Neuronal stem cell (in vitro differentiated cells): ENCODE measurements around the gene IGDCC3.

ENCODE experiments used
- DNase-seq: peaks from one replicate; pipeline ENCODE4 v3.0.0-alpha.2; 2013; ENCODE audit warnings: low spot score
- H2AFZ ChIP-seq: one replicate; pipeline ENCODE4 v1.6.1; 2013; ENCODE audit warnings: mild to moderate bottlenecking, low read length, inconsistent platforms
- H2AK5ac ChIP-seq: 2 replicates; pipeline ENCODE4 v1.6.1; 2013; ENCODE audit warnings: low read depth, mild to moderate bottlenecking, inconsistent platforms, low read length, moderate library complexity, mixed read lengths
- H2BK120ac ChIP-seq: 2 replicates; pipeline ENCODE4 v1.6.1; 2013; ENCODE audit warnings: low read depth, mild to moderate bottlenecking, inconsistent platforms, low read length, moderate library complexity, mixed read lengths
- H2BK12ac ChIP-seq: one replicate; pipeline ENCODE4 v1.6.1; 2013; ENCODE audit warnings: low read length, inconsistent platforms
- H2BK15ac ChIP-seq: 2 replicates; pipeline ENCODE4 v1.6.1; 2013; ENCODE audit warnings: mild to moderate bottlenecking, low read length, inconsistent platforms, mixed read lengths
- H2BK5ac ChIP-seq: one replicate; pipeline ENCODE4 v1.6.1; 2013; ENCODE audit warnings: inconsistent platforms, mild to moderate bottlenecking, low read length, moderate library complexity
- H3K14ac ChIP-seq: one replicate; pipeline ENCODE4 v1.6.1; 2013; ENCODE audit warnings: low read length, inconsistent platforms
- H3K18ac ChIP-seq: 2 replicates; pipeline ENCODE4 v1.6.1; 2013; ENCODE audit warnings: low read length, inconsistent platforms
- H3K23ac ChIP-seq: 2 replicates; pipeline ENCODE4 v1.6.1; 2013; ENCODE audit warnings: low read depth, mild to moderate bottlenecking, mixed read lengths, low read length, inconsistent platforms; ENCODE audit not compliant: poor library complexity
- H3K27ac ChIP-seq: replicated peaks from 3 replicates; pipeline ENCODE4 v1.5.1; 2013; ENCODE audit warnings: low read length, inconsistent platforms
- H3K27me3 ChIP-seq, 3 experiments: 2 replicates each; pipeline ENCODE4 v1.6.1; 2013; ENCODE audit warnings: low read length in 3 of 3, mild to moderate bottlenecking in 2 of 3, inconsistent platforms in 1 of 3, low read depth in 1 of 3, mixed read lengths in 1 of 3, moderate library complexity in 1 of 3; ENCODE audit not compliant: control insufficient read depth in 3 of 3, insufficient read depth in 3 of 3
- H3K36me3 ChIP-seq, 2 donors: replicated peaks in 1 of 2; 2 replicates each; pipeline ENCODE4 v1.6.1; 2013; ENCODE audit warnings: low read length in 2 of 2; ENCODE audit not compliant: control insufficient read depth in 2 of 2, insufficient read depth in 2 of 2
- H3K4ac ChIP-seq: 2 replicates; pipeline ENCODE4 v1.6.1; 2013; ENCODE audit warnings: inconsistent platforms, mild to moderate bottlenecking, low read length, moderate library complexity
- H3K4me1 ChIP-seq, 2 donors: 1 replicate in 1 of 2; 2 replicates in 1 of 2; pipeline ENCODE4 v1.6.1; 2013; ENCODE audit warnings: low read length in 2 of 2, low read depth in 1 of 2; ENCODE audit not compliant: control insufficient read depth in 2 of 2, insufficient read depth in 1 of 2
- H3K4me2 ChIP-seq: one replicate; pipeline ENCODE4 v1.6.1; 2013; ENCODE audit warnings: mild to moderate bottlenecking, low read length, inconsistent platforms; ENCODE audit not compliant: insufficient read depth, poor library complexity, severe bottlenecking
- H3K4me3 ChIP-seq, 2 donors: 2 replicates each; pipeline ENCODE4 v1.5.1; 2013; ENCODE audit warnings: low read length in 2 of 2, mild to moderate bottlenecking in 2 of 2, inconsistent platforms in 1 of 2, moderate library complexity in 1 of 2
- H3K79me1 ChIP-seq: one replicate; pipeline ENCODE4 v1.6.1; 2013; ENCODE audit warnings: low read depth, mild to moderate bottlenecking, inconsistent platforms, low read length, moderate library complexity
- H3K9ac ChIP-seq: one replicate; pipeline ENCODE4 v1.6.1; 2013; ENCODE audit warnings: mild to moderate bottlenecking, low read depth, low read length, inconsistent platforms; ENCODE audit not compliant: poor library complexity
- H3K9me3 ChIP-seq, 2 donors: replicated peaks in 1 of 2; 2 replicates each; pipeline versions ENCODE3 to v1.6.1; 2013; ENCODE audit warnings: low read length in 2 of 2, mild to moderate bottlenecking in 2 of 2, inconsistent platforms in 1 of 2, low read depth in 1 of 2, mixed read lengths in 1 of 2, moderate library complexity in 1 of 2; ENCODE audit not compliant: control insufficient read depth in 2 of 2, insufficient read depth in 1 of 2
- H4K8ac ChIP-seq: one replicate; pipeline ENCODE4 v1.6.1; 2013; ENCODE audit warnings: low read depth, mild to moderate bottlenecking, inconsistent platforms, low read length, moderate library complexity
- H4K91ac ChIP-seq: one replicate; pipeline ENCODE4 v1.6.1; 2013; ENCODE audit warnings: low read length, low read depth, mild to moderate bottlenecking, inconsistent platforms; ENCODE audit not compliant: poor library complexity
- WGBS, 2 donors: extraction: QIAGEN DNeasy Blood & Tissue Kit; methylation state at CpG; one replicate each; pipeline ENCODE4 v1.1.7; 2013; ENCODE audit warnings: missing lambda C conversion rate in 2 of 2, mixed read lengths in 1 of 2; ENCODE audit not compliant: insufficient read length in 2 of 2, insufficient replicate concordance in 1 of 2; ENCODE audit errors: extremely low coverage in 2 of 2; 5-methylcytosine and 5-hydroxymethylcytosine counted together

The IGDCC3 gene

GRCh38 chr15:65330934-65331645 lies 46.7 kb downstream of the IGDCC3 start:
- Histone ChIP-seq H3K4me1 (peaks cover 30 to 39% of the 10 kb centered on the region in 2 donors), H2BK5ac (no peak overlapping the region), H3K14ac (no peak overlapping the region), H3K4me2 (no peak overlapping the region), H3K9me3 (no peaks in the 10 kb centered on the region), H2AFZ (no peak overlapping the region), H2BK12ac (no peak overlapping the region), H3K4me3 (peak overlapping the region in 1 of 2 donors; percentile 23), H2BK15ac (peak overlapping the region; percentile 83), H2BK120ac (no peak overlapping the region), H3K23ac (peak overlapping the region; percentile 3), H4K91ac (no peak overlapping the region), H3K9ac (peak overlapping the region; percentile 14), H3K18ac (peak overlapping the region; percentile 74), H3K27me3 (peaks cover 0 to 2% (median 0%) of the 10 kb centered on the region in 3 experiments), H3K79me1 (peaks cover 4% of the 10 kb centered on the region), H3K27ac (no peak overlapping the region), H4K8ac (no peak overlapping the region), H3K36me3 (peaks cover 25 to 79% of the 10 kb centered on the region in 2 donors), H3K4ac (no peak overlapping the region), H2AK5ac (peak overlapping the region; percentile 47)
- DNase-seq, result no peak
- WGBS, 2 donors, result no CpG with 5 or more reads among the region's 22 CpGs

- Histone ChIP-seq H3K14ac (no peak overlapping the region), H3K4me1 (peaks cover 21 to 33% of the 10 kb centered on the region in 2 donors)
These were observed 47.6 kb downstream of the IGDCC3 start for GRCh38 chr15:65329984-65330735.

GRCh38 chr15:65329288-65329983 lies 48.4 kb downstream of the IGDCC3 start:
- DNase-seq, result no peak
- Histone ChIP-seq H4K91ac (no peak overlapping the region), H3K4me1 (peaks cover 14 to 27% of the 10 kb centered on the region in 2 donors), H3K9ac (no peak overlapping the region), H3K4me2 (no peak overlapping the region), H4K8ac (no peak overlapping the region), H3K79me1 (no peaks in the 10 kb centered on the region), H2BK5ac (no peak overlapping the region), H3K27ac (no peak overlapping the region), H3K18ac (peak overlapping the region; percentile 53), H2BK12ac (peak overlapping the region; percentile 44), H3K4me3 (no peak overlapping the region), H3K14ac (no peak overlapping the region), H2AK5ac (peak overlapping the region; percentile 88), H2BK15ac (peak overlapping the region; percentile 43), H2AFZ (no peak overlapping the region), H3K4ac (no peak overlapping the region), H2BK120ac (no peak overlapping the region), H3K9me3 (no peaks in the 10 kb centered on the region), H3K27me3 (peaks cover 0 to 2% (median 0%) of the 10 kb centered on the region in 3 experiments), H3K36me3 (peaks cover 25 to 71% of the 10 kb centered on the region in 2 donors), H3K23ac (no peak overlapping the region)
- no CpG with 5 or more reads among the region's 21 CpGs for WGBS, 2 donors

More at GRCh38 chr15:65329984-65330735, 47.6 kb downstream of the IGDCC3 start:
- Histone ChIP-seq H3K9ac (peak overlapping the region; percentile 53), H3K36me3 (peaks cover 25 to 73% of the 10 kb centered on the region in 2 donors), H2BK5ac (peak overlapping the region; percentile 15), H3K4ac (no peak overlapping the region), H3K4me2 (no peak overlapping the region), H3K4me3 (peak overlapping the region in 1 of 2 donors; percentile 53), H2AFZ (no peak overlapping the region), H3K9me3 (no peaks in the 10 kb centered on the region), H3K27me3 (peaks cover 0 to 2% (median 0%) of the 10 kb centered on the region in 3 experiments), H4K91ac (peak overlapping the region; percentile 2), H3K18ac (no peak overlapping the region), H3K23ac (no peak overlapping the region), H2BK120ac (no peak overlapping the region), H2BK15ac (peak overlapping the region; percentile 83), H2AK5ac (peak overlapping the region; percentile 53), H3K79me1 (peaks cover under 1% of the 10 kb centered on the region), H3K27ac (no peak overlapping the region), H2BK12ac (no peak overlapping the region), H4K8ac (no peak overlapping the region)
- no CpG with 5 or more reads among the region's 18 CpGs for WGBS, 2 donors
- no peak for DNase-seq
